ENCODE data around the gene TMED6.
"Not testable (repeated sequence)": the region's sequence is repeated elsewhere in the genome, so short reads cannot be mapped to it uniquely, and the experiment has no call there.

The TMED6 gene

DNA sequence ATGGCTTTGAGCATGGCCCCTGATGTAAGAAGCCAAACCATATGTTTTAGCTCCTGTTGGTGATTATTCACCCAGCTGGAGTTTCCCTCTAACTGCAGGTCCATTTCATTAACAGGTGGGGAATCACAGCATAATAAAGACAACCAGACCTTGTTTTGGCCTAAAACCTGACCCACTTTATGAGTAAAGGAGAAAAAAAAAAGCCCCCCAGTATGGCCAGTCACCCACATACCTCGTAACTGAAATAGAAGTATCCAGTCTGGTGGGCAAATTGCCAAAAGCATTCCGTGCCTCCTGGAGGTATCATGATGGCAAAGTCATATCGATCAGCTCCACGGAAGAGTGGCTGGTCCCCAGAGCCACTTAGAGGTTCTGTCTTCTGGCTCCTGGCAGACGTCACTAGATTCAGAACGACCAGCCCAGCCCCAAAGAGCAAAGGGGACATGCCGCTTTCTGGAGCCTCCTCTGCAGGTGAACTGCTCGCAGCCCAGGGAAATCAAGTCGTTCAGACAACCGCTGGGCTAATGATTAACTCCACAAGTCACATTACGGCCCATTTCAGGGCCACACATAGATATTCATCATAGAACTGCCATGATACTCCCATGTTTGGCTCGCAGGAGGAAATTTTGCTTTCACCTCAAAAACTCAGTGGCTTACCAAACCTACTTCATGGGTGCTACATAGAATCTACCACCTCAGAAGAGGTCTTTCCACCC lies at the start of gene TMED6:
TMED6 (minus strand) TSS at position 478 of the 719 bp plus-strand sequence; CDS start at position 445, 33 bp downstream.
- no peak for DNase-seq

DNA sequence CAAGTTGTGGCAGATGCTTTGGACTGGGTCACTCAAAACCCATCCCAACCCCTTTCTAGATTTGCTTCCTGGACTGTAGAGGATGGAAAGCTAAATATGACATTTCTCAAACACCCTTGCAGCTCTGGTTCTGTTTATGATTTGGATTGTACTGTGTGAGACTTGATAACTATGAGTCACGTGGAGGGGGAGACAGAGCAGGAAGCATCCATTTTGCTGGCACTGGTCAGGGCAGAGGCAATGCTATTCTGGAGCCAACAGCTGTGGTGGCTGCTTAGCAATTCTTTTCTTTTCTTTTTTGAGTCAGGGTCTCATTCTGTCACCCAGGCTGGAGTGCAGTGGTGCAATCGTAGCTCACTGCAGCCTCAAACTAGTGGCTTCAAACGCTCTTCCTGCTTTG lies 47.8 kb upstream of the TMED6 start:
- no peak for DNase-seq

DNA sequence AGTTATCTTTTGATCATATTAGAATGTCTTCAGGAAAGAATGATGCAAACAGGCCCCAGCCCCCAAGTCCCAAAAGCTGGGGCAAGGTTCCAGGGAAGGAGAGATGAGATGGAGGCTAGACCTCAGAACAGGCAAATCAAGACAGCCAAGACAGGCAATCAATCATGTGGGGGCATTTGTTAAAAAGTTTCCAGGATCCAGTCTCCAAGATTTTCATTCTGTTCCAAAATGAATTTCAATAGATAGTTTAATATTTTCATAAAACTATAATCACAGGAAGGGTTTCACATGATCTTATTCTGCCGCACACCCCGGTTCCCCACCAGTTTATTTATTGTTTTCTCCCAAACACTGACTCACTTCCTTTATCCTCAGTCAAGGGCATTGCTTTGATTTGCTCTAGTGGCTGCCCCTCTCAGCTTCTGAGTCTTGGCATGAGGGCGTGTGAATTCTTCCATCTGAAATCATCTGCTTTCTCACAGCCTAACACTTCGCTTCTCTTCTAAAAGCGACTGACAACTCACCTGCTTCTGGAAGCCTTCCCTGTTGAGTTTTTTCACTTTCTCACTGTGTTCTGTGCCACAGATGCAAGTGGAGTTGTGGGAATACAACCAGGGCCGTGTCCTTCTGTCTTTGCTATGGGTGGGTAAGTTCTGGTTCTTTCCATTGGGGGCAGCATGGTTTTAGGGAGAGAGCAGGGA lies 46.4 kb upstream of the TMED6 start:
- DNase-seq, result peak; percentile 44

DNA sequence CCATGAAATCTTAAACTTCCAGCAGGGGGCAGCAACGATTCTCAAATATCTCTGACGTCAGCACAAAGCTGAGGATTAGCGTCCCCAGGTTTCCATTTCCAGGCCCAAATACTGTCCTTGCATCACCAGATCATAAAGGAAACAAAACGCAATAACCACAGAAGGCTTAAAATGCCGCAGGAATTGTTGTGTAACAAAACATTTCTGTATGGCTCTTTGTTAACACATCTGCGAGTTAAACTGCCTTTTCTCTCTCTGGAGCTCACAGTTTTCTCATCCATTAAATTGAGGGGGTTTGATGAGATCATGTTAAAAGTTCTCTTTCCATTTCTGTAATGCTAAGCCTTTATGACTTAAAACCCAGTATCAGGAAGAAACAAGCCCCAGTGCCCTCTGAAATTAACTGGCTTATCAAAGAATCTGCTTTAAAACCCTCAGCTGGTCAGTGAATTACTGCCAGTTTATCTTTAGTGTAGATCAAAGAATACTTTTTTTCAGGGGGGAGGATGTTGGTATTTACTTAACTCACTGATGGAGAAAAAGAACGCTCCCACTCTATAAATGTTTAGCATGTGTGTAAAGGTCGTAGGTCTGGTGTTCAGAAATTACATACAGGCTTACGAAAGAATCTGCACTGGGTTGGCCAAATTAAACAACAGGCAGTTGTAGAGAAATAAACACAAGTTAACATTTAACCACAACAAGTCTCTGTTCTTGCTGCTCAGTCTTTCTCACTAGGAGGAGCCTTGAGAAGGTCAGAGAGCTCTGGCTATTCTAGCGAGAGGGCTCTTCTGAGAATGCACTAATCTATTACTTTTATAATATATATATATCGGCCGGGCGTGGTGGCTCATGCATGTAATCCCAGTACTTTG lies 44.8 kb upstream of the TMED6 start:
- DNase-seq, result peak; percentile 78

DNA sequence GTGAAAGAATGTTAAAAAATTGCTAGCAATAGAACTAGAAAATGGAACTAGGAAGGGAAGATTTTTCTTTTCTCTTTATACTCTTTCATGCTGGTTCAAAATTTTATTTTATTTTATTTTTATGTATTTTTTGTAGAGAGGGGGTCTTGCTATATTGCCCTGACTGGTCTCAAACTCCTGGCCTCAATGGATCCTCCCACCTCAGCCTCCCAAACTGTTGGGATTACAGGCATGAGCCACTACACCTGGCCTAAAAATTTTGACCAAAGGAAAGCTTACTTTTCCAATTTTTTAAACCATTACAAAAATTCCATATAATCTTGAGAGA lies 44.2 kb upstream of the TMED6 start:
- DNase-seq, result no peak

DNA sequence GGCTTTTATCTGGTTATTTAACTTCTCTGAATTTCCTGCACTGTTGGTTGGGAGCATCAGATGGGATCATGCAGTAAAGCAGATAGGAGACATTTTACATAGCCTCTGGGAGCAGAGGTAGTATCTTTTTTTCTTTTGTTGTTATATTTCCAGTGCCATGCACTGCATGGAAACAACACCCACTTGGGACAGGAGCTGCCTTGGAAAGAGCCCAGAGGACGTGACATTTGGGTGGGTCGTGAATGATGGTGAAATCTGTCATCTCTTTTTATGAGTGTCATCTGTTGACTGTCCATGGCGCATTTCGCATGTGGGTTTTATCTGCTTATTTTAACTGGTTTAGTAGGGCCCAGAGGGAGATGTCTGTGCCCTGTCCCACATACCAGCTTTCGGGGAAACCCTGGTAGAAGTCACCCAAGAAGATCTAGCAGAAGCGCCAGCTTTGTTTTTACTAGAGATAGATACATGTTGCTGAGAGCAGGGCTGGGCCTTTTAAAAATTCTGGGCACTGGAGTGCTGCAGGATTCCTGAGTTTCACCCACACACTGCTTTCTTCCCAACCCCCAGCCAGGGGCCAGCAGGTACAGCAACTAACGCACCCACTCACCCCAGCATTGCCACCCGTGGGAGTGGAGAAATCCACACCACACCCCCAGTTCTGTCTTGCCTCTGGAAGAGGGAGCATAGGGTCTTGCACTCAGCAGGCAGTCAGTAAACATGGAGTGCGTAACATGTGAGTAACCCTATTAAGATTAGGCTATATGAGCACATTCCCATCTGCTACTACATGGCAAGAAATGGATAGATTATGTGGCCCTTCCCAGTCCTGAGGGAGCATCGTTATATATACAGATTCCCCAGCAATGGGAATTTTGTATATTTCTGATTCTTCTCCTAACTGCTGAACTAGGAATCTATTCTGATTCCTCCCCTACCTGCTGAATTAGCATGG lies 42.6 kb upstream of the TMED6 start:
- no peak for DNase-seq

DNA sequence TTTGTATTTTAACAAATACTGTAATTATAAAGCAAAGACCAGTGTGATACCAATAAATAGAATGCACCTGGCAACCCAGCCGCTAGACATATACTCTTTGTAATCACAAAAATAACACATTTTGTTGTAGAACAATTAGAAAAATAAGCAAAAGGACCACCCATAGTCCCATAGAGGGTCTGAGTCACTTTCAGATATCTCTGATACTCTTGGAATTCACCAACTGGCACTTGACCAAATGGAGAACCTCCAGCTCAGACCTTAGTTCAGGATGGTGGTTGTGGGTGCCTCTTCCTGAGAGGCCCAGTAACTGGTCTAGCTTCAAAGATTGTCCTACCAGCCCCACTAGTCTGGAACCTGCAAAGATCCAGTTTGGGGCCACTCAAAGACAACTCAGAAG lies 35.0 kb upstream of the TMED6 start:
- DNase-seq, result no peak

DNA sequence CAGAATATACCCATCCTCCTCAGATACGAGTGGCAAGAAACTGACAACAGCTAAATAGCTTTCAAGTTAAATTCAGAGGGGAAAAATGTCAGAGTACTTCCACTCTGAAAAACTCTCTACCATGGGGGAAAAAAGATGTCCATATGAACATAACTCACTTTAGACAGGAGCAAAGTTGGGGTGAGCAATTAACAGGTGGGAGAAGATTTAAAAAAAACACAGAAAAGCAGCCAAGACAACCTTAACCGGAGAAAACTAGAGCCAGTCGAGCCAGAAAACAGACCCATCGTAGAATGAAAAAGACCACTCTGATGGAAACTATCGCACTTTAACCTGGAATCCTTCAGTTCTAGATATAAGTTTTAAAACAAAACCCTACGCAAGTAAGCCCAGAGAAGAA lies 33.4 kb upstream of the TMED6 start:
- no peak for DNase-seq

DNA sequence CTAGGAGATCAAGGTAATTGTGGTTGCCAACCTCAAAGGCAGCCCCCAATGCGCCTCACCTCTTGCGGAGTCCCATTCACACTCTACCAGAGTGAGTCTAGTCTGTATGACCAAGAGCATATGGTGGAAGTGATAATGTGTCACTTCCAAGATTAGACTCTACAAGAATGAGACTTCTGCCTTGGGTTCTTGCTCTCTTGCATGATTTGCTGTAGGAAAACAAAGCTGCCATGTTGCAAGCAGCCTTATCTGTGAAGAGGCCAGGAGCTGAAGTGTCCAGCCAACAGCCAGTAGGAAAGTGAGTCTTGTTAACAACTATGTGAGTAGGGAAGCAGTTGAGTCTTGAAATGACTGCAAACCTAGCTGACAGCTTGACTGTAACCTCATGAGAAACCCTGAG lies 30.8 kb upstream of the TMED6 start:
- no peak for DNase-seq

DNA sequence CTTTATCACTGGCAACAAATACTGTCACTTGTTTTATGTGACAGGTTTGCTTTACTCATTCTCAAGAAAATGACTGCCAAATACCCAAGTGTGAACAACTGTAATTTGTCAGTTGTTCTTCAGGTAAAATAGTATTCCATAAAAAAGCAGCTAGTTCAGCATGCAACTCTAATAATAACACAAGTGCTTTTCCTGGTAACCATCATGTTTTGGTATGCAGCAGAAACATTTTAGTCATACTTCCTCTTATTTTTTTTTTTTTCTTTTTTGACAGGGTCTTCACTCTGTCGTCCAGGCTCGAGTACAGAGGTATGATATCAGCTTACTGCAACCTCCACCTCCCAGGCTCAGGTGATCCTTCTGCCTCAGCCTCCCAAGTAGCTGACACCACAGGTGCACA lies 29.6 kb upstream of the TMED6 start:
- DNase-seq, result no peak

DNA sequence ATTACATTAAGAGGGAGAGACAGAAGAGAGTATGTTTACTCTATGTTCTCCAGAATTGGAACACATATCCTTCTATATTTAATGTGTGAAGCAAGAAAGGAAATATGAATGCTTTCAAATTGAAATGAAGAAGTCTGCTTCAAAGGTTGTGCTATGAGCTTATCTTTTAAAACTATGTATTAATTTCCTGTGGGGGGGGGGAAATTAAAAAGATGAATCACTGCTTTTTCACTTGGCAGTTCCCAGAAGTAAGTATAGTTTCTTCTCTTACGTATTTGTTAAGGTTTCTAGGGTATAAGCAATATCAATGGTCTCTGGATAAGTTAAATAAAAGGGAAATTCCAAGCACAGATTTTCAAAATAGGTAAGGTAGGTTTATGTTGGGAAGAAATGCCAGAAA lies 27.2 kb upstream of the TMED6 start:
- no peak for DNase-seq

DNA sequence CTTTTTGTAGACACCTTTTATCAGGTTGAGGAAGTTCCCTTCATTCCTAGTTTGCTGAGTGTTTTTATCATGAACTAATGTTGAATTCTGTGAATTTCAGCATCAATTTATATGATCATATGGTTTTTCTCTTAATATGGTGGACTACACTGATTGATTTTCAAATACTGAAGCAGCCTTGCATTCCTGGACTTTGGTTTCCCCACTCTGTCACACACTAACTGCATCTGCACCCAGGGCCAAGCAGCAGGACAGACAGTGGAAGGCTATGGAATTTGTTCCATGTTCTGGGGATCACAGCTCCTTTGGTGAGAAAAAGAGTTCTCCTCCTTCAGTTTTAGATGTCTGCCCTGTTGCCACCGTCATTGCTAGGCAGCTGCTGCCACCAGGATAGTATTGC lies 26.4 kb upstream of the TMED6 start:
- no peak for DNase-seq

DNA sequence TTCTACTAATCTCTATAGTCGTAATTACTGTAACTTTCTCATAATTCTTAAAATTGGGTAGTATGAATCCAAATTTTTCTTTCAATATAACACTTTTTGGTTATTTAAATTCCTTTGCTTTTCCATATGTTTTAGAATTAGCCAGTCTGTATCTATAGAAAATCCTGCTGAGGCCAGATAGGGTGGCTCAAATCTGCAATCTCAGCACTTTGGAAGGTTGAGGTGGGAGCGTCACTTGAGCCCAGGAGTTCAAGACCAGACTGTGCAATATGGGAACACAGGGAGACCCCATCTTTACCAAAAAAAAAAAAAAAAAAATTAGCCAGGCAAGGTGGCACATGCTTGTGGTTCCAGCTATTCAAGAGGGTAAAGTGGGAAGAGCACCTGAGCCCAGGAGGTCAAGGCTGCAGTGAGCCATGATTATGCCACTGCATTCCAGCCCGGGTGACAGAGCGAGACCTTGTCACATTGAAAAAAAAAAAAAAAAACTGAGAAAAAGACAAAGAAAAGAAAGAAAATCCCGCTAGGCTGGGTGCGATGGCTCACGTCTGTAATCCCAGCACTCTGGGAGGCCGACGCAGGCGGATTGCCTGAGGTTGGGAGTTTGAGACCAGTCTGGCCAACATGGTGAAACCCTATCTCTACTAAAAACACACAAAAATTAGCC lies 24.9 kb upstream of the TMED6 start:
- no peak for DNase-seq

DNA sequence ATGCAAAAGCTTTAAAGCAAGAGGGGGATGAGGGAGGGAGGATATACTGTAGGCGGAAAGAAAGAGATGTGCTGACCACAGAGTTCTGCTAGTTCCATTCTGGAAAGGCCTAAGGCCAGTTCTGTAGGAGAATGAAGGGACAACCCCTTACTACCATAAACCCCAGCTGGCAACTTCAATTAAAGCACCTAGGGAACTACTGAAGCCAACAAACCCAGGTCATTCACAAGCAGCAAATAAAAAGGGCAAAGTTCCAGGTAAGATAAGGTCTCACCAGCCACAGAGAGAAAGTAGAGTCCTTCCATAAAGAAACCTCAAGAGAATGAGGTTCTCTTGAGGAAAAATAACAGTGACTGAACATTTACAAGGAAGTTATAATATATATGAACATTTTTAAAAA lies 21.4 kb upstream of the TMED6 start:
- DNase-seq, result no peak

DNA sequence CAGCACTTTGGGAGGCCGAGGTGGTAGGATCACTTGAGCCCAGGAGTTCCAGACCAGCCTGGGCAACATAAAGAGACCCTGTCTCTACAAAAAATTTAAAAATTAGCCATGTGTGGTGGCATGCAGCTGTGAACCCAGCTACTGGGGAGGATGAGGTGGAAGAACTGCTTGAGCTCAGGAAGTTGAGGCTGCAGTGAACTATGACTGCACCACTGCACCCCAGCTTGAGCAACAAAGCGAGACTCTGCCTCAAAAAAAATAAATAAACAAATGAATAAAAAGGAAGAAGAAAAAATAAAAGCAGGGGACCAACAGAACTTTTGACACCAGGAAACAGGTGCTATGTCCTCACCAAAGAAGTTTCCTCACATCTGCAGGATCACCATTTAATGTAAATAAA lies 20.0 kb upstream of the TMED6 start:
- no peak for DNase-seq

DNA sequence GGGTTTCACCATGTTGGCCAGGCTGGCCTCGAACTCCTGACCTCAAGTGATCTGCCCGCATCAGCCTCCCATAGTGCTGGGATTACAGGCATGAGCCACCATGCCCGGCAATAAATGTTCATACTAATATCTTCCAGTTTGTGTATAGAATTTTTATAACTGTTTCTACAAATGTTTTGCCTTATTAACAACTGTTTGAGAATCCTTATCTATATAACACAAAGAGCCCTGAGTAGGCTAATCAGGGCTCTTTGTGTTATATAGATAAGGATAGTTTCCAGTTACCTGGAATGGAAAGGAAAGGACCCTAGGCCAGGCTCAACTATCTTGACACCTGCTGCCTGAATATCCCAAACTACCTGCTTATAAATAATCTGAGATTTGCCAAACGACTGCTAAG lies 17.3 kb upstream of the TMED6 start:
- no peak for DNase-seq

DNA sequence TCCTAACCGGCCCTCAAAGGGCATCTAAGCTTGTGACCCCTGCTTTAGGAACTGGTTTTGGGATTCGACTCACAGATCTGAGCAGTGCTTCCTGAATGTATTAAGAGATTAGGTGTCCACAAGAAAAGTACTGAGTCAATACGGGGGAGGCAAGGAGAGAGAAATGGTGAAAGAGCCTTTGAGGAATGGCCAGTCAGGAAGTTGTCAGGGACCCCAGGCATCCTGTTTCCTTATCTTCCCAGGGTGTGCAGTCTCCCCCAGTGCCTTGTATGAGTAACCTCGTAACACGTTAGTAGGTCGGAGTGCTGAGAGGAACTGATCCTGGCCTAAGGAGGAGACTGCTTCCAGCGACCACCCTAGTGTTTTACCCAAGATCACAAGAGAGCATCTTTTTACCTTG lies 16.4 kb upstream of the TMED6 start:
- DNase-seq, result no peak

DNA sequence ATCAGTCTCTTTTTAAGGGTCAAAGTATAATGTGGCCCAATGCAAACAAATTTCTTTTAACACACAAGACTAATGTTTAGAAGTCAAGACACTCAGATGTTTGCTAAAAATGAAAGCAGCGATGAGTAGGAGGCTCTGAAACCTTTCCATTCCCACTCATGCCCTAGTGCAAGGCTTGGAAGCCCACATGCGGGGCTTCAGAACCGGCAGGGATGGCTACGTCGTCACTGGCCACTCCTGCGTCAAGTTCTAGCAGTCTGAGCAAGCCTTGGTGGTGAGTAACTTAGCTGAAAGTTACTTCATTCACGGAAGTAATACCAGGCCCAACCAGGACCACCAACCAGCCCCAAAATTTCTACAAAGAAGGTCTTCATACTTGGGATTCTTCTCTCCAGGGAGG lies 14.8 kb upstream of the TMED6 start:
- DNase-seq, result no peak

DNA sequence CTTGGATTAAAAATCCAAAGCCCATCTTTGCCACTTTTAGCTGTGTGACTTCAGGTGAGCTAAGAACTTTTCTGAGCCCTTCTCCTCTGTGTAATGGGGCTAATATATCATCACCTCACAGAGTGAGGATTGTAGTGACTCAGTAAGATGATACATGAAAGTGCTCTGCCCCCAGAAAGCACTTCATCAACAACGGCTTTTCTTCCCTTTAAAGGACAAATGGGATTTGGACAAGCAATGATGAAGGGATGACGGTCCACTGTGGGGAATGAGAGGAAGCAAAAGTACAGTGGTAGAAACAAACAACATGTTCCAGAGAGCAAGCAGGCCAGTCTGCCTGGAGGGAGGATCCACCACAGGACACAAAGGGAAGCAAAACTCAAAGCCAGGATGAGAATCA lies 14.3 kb upstream of the TMED6 start:
- no peak for DNase-seq

DNA sequence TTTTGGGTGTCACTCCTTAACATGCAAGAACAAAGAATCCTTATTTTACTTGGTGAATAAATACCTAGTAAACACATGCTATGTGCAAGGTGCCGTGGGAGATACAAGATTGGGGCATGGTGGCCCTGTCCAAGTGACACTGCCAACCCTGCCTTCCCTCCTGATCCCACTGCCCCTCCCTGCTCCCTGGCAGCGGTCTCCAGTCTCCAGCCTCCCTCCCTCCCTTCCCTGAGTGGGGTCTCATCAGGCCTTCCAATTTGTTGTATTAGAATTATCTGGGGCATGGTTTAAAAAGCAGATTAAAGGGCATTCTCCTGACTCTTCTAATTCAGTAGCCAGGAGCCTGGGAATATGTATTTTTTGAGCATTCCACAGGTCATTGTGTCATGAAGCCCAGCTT lies 12.5 kb upstream of the TMED6 start:
- no peak for DNase-seq

DNA sequence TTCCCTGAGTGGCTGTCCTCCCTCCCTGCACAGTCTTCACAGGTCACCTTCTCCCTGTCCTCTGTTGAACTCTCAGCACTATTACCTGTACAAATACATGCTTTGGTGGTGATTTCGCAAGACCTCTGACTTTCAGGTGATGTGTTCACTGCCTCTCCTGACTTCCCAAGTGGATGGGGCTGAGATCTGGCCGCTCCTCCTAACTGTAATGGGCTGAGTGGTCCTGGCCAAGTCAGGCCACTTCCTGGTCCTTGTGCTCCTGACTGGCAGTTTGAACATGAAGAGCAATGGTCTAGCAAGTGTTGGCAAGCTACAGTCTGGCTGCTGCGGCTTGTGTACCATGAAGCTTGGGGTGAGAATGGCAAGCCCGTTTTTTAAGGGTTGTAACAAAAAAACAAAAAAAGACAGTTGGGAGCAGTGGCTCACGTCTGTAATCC lies 11.7 kb upstream of the TMED6 start:
- DNase-seq, result no peak

DNA sequence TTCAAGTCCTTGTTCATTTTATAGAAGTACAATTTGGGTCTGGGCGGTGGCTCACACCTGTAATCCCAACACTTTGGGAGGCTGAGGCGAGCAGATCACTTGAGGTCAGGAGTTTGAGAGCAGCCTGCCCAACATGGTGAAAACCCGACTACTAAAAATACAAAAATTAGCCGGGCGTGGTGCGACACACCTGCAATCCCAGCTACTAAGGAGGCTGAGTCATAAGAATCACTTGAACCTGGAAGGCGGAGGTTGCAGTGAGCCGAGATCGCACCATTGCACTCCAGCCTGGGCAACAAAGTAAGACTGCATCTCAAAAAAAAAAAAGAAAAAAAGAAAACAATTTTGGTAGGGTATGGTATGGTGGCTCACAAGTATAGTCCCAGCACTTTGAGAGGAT lies 8.5 kb upstream of the TMED6 start:
- not testable (repeated sequence) for DNase-seq
